GM23338 (cell line): ENCODE data around the gene ZNF140.

ENCODE experiments used
- CTCF ChIP-seq, 2 experiments: fragments of 200-600 bp in 1 of 2; sonication (generic) in 1 of 2; conservative IDR thresholded peaks; 2 replicates each; pipeline versions ENCODE4 v1.5.1 to v1.6.1; 2016 to 2017; ENCODE audit warnings: antibody characterized with exemption in 2 of 2, low read depth in 2 of 2, mild to moderate bottlenecking in 2 of 2, moderate library complexity in 1 of 2
- ETS1 ChIP-seq: IDR thresholded peaks from 2 replicates; pipeline ENCODE4 v1.6.1; 2016; ENCODE audit warnings: antibody characterized with exemption
- EZH2 ChIP-seq: fragments of 200-600 bp; sonication (generic); IDR thresholded peaks from one replicate; pipeline ENCODE4 v1.8.0; 2017; ENCODE audit warnings: antibody characterized with exemption, mild to moderate bottlenecking, low read depth; ENCODE audit not compliant: unreplicated experiment
- EZH2phosphoT487 ChIP-seq: fragments of 200-600 bp; sonication (generic); IDR thresholded peaks from one replicate; pipeline ENCODE4 v1.8.1; 2018; ENCODE audit warnings: antibody characterized with exemption; ENCODE audit not compliant: unreplicated experiment
- JUNB ChIP-seq: IDR thresholded peaks from one replicate; pipeline ENCODE4 v1.6.1; 2016; ENCODE audit warnings: antibody characterized with exemption; ENCODE audit not compliant: unreplicated experiment
- POLR2AphosphoS5 ChIP-seq: IDR thresholded peaks from 2 replicates; pipeline ENCODE4 v1.6.1; 2016; ENCODE audit warnings: antibody characterized with exemption, low read depth
- REST ChIP-seq: IDR thresholded peaks from one replicate; pipeline ENCODE4 v1.6.1; 2018; ENCODE audit warnings: antibody characterized with exemption; ENCODE audit not compliant: unreplicated experiment
- STAT1 ChIP-seq: IDR thresholded peaks from one replicate; pipeline ENCODE4 v1.6.1; 2016; ENCODE audit warnings: antibody characterized with exemption; ENCODE audit not compliant: unreplicated experiment

DNA sequence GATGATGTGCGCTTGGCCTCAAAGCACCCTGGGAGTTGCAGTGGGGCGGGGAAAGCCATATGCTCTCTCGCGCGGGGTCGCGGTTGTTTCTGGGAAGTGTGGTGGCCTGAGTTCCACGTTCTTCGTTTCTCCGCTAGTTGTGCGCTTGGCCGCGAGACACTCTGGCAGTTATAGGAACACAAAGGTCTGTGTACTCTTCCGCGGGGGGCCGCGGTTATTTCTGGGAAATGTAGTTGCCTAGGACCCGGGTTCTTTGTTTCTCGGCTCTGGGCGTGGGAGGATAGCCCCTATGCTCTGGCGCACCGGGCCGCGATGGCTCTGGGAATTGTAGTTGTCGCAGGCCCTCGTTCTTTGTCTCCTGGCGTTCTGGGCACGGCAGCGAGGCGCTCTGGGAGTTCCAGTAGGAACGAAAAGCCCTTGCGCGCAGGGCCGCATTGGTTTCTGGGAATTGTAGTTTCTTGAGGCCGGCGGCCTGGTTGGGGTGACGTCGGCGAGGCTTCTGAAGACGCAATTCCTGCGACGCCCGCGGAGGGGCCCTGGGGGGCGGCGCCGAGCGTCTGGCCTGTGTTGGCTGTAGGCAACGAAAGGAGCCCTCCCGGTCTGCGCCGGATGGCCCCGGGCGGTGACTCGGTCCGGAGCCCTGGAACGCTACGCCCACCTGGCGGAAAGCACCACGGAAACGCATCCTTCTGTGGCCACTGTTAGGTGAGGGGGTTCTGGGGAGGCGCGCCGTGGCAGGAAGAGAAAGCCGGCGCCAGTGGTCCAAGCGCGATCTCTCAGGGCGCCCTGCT lies at the start of gene ZNF140:
- peak; percentile 77 for TF ChIP-seq POLR2AphosphoS5
- no peak for TF ChIP-seq CTCF (conservative IDR thresholded peaks at IDR 0.05; ENCODE audit: low read depth in 2 of 2)
- TF ChIP-seq EZH2: no peak
- no peak for TF ChIP-seq STAT1
- TF ChIP-seq EZH2phosphoT487: no peak
- no peak for TF ChIP-seq JUNB
- TF ChIP-seq REST: no peak
- peak; percentile 98 for TF ChIP-seq ETS1
